ENCODE measurements around the gene ELF1. TPM values are rescaled to one million over a fixed set of nuclear protein-coding genes. Genes with fewer than 3 reads are reported as not detected.
A peak's percentile ranks its signal among the peaks of the same experiment; 100 is the strongest.
"Not testable (repeated sequence)": the region's sequence is repeated elsewhere in the genome, so short reads cannot be mapped to it uniquely, and the experiment has no call there.

The ELF1 gene
- total RNA-seq, 3 donors from 2014 or later (not counting 1 experiment from before 2014, with no cell fraction given), result 174 to 216 (median 193) TPM

- TF ChIP-seq CTCF (IDR thresholded peaks at IDR 0.05), result no peak
- Mint-ChIP-seq H3K36me3 (no peaks in the 10 kb centered on the region), H3K4me1 (peaks cover 25 to 29% of the 10 kb centered on the region in 2 donors), H3K4me3 (no peak overlapping the region), H3K9me3 (no peaks in the 10 kb centered on the region), H3K27ac (no peak overlapping the region), H3K27me3 (ENCODE audit: low read depth in 2 of 2) (no peaks in the 10 kb centered on the region)
- Histone ChIP-seq H3K27ac (ENCODE audit: low read length) (no peak overlapping the region), H3K4me3 (ENCODE audit: low read length) (no peak overlapping the region), H3K27me3 (ENCODE audit: control insufficient read depth, insufficient read depth, low read length) (no peaks in the 10 kb centered on the region), H3K9me3 (ENCODE audit: control insufficient read depth, insufficient read depth, low read length) (no peaks in the 10 kb centered on the region), H3K4me1 (ENCODE audit: control insufficient read depth, insufficient read depth, low read length) (peaks cover 12% of the 10 kb centered on the region), H3K36me3 (ENCODE audit: control insufficient read depth, insufficient read depth, low read length) (peaks cover 4% of the 10 kb centered on the region)
- DNase-seq (no peak), ATAC-seq (no peak)
- intact Hi-C loops (cut with micrococcal nuclease), result loop anchor here (5.0 kb wide), 1 partner anchor 58 kb away; no protein-coding TSS in a partner anchor
Observed at GRCh38 chr13:40923867-40924266, 95.2 kb downstream of the ELF1 start.

- 91% methylated on average over 25 of the region's 28 CpGs for WGBS (ENCODE audit: insufficient coverage)
- Histone ChIP-seq H3K4me3 (ENCODE audit: low read length) (no peak overlapping the region), H3K9me3 (ENCODE audit: control insufficient read depth, insufficient read depth, low read length) (no peaks in the 10 kb centered on the region), H3K4me1 (ENCODE audit: control insufficient read depth, insufficient read depth, low read length) (peaks cover 12% of the 10 kb centered on the region), H3K27ac (ENCODE audit: low read length) (no peak overlapping the region), H3K27me3 (ENCODE audit: control insufficient read depth, insufficient read depth, low read length) (no peaks in the 10 kb centered on the region), H3K36me3 (ENCODE audit: control insufficient read depth, insufficient read depth, low read length) (no peaks in the 10 kb centered on the region)
- H3K36me3 Mint-ChIP-seq, result no peaks in the 10 kb centered on the region
- H3K4me1 Mint-ChIP-seq, result peaks cover 19 to 20% of the 10 kb centered on the region in 2 donors
- peak in 1 of 2 donors; percentile 17 for DNase-seq
- H3K9me3 Mint-ChIP-seq, result no peaks in the 10 kb centered on the region
- TF ChIP-seq CTCF (IDR thresholded peaks at IDR 0.05), result no peak
- H3K27ac Mint-ChIP-seq, result peak overlapping the region; percentile 90
- ATAC-seq, result no peak
- no peaks in the 10 kb centered on the region for H3K27me3 Mint-ChIP-seq (ENCODE audit: low read depth in 2 of 2)
- peak overlapping the region; percentile 97 for H3K4me3 Mint-ChIP-seq
- intact Hi-C loops (cut with micrococcal nuclease), result loop anchor here (5.0 kb wide), 1 partner anchor 60 kb away; no protein-coding TSS in a partner anchor
Observed at GRCh38 chr13:40922437-40923040, 96.6 kb downstream of the ELF1 start.

GRCh38 chr13:40920826-40921225, 98.3 kb downstream of the ELF1 start:
- H3K27me3 ChIP-seq (ENCODE audit: control insufficient read depth, insufficient read depth, low read length), result no peaks in the 10 kb centered on the region
- H3K36me3 ChIP-seq (ENCODE audit: control insufficient read depth, insufficient read depth, low read length), result no peaks in the 10 kb centered on the region
- peak overlapping the region; percentile 97 for H3K4me3 Mint-ChIP-seq
- intact Hi-C loops (cut with micrococcal nuclease), result loop anchor here (2.0 to 5.0 kb wide), 3 partner anchors 61 to 144 kb away; partner anchors contain the start of gene WBP4
- no peaks in the 10 kb centered on the region for H3K27me3 Mint-ChIP-seq (ENCODE audit: low read depth in 2 of 2)
- ATAC-seq (no peak), DNase-seq (no peak)
- no peaks in the 10 kb centered on the region for H3K36me3 Mint-ChIP-seq
- H3K4me3 ChIP-seq (ENCODE audit: low read length), result peak overlapping the region; percentile 66
- peaks cover 31 to 33% of the 10 kb centered on the region in 2 donors for H3K4me1 Mint-ChIP-seq
- H3K4me1 ChIP-seq (ENCODE audit: control insufficient read depth, insufficient read depth, low read length), result peaks cover 12% of the 10 kb centered on the region
- H3K27ac Mint-ChIP-seq, result peak overlapping the region; percentile 90
- H3K9me3 Mint-ChIP-seq, result no peaks in the 10 kb centered on the region
- no peak for TF ChIP-seq CTCF (IDR thresholded peaks at IDR 0.05)
- H3K9me3 ChIP-seq (ENCODE audit: control insufficient read depth, insufficient read depth, low read length), result no peaks in the 10 kb centered on the region
- peak overlapping the region; percentile 73 for H3K27ac ChIP-seq (ENCODE audit: low read length)
- 16% methylated on average over 4 of the region's 5 CpGs for whole genome bisulfite sequencing (ENCODE audit: insufficient coverage)

- H3K27ac Mint-ChIP-seq, result peak overlapping the region in 1 of 2 donors; percentile 90
- not testable (repeated sequence) for H3K9me3 ChIP-seq (ENCODE audit: control insufficient read depth, insufficient read depth, low read length); DNase-seq; ATAC-seq; H3K36me3 Mint-ChIP-seq; H3K36me3 ChIP-seq (ENCODE audit: control insufficient read depth, insufficient read depth, low read length); H3K9me3 Mint-ChIP-seq; H3K4me3 ChIP-seq (ENCODE audit: low read length); H3K4me3 Mint-ChIP-seq; H3K27me3 Mint-ChIP-seq (ENCODE audit: low read depth in 2 of 2); H3K27ac ChIP-seq (ENCODE audit: low read length); H3K27me3 ChIP-seq (ENCODE audit: control insufficient read depth, insufficient read depth, low read length)
- peaks cover 35 to 42% of the 10 kb centered on the region in 2 donors for H3K4me1 Mint-ChIP-seq
- H3K4me1 ChIP-seq (ENCODE audit: control insufficient read depth, insufficient read depth, low read length), result peaks cover 12% of the 10 kb centered on the region
- WGBS (ENCODE audit: insufficient coverage), result 94% methylated on average over 6 of the region's 7 CpGs
- intact Hi-C loops (cut with micrococcal nuclease), result loop anchor here (2.0 to 5.0 kb wide), 3 partner anchors 62 to 143 kb away; partner anchors contain the start of gene WBP4
Observed at GRCh38 chr13:40919901-40920300, 99.2 kb downstream of the ELF1 start.

Data from natural killer cell (primary cell).